BE2C (cell line): ENCODE measurements around the gene ATR. TPM values are rescaled to one million over a fixed set of nuclear protein-coding genes. Genes with fewer than 3 reads are reported as not detected.

Experiments used
- DNase-seq: peaks from one replicate; pipeline ENCODE4 v3.0.0-alpha.2; 2020
- H3K27me3 ChIP-seq: fragments of 250-450 bp; sonication (Bioruptor Pico); 2 replicates; pipeline ENCODE4 v1.5.1; 2020; ENCODE audit warnings: mild to moderate bottlenecking
- H3K36me3 ChIP-seq: fragments of 250-450 bp; sonication (Bioruptor Pico); 2 replicates; pipeline ENCODE4 v1.5.1; 2020; ENCODE audit warnings: mild to moderate bottlenecking
- H3K4me1 ChIP-seq: fragments of 250-450 bp; sonication (Bioruptor Pico); 2 replicates; pipeline ENCODE4 v1.5.1; 2020
- H3K4me3 ChIP-seq: 2 replicates; pipeline ENCODE4 v1.5.1; 2011; ENCODE audit warnings: low read depth, low read length
- H3K9me3 ChIP-seq: fragments of 250-450 bp; sonication (Bioruptor Pico); 2 replicates; pipeline ENCODE4 v1.5.1; 2020
- polyA plus RNA-seq: library from polyadenylated mRNA; unstranded; fragments of >200 nt; gene quantifications from one replicate; pipeline ENCODE4 v1.2.1, GENCODE V29; 2012; ENCODE audit warnings: low read depth, missing spikeins; ENCODE audit not compliant: insufficient read length, insufficient read depth
- TF ChIP-seq, protein P1 (sequence below): IDR thresholded peaks from 2 replicates; pipeline ENCODE4 v1.5.1; 2012; ENCODE audit warnings: mild to moderate bottlenecking, low read depth, low read length

The ATR gene
- polyA plus RNA-seq: 36.4 TPM

DNA sequence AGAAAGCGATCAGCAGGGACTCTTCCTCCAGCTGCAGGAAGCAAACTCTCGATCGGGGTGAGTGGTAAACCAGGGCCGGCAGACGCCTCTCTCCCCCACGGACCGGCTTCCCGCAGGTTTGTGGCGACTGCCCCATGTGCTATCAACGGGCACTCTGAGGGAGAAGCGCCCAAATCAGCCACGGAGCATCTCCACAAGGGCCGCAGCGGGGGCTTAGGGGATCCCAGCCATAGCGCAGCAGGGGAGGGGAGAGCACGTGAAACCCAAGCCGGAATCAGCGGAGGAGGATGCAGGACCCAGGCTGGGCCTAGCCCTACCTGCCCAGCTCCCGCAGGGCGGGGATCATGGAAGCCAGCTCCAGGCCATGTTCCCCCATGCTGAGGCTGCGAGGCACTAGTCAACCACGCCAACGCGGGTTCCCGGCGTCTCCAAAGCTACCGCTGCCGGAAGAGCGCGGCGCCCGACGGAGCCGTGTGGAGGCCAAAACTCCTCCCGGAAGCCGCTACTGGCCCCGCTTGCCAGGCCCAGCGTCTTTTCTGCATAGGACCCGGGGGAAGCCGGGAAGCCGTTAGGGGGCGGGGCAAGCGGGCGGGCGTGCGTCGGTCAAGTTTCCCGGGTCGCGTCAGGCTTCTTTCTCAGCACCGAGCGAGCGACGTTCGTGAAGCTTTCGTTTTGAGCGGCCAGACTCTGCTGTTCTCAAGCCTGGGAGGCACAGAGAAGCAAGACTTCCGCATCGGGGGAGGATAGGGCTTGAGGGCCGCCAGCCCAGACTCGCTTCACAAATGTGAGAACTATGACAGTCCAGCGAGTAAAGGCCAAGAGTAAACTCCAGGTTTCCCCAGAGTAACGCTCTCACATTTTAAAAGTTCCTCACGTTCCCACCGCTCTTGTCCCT lies at the start of gene ATR:
ATR (minus strand) TSS at position 405 of the 895 bp plus-strand sequence; CDS start at position 376, 29 bp downstream.
- TF ChIP-seq, protein P1, sequence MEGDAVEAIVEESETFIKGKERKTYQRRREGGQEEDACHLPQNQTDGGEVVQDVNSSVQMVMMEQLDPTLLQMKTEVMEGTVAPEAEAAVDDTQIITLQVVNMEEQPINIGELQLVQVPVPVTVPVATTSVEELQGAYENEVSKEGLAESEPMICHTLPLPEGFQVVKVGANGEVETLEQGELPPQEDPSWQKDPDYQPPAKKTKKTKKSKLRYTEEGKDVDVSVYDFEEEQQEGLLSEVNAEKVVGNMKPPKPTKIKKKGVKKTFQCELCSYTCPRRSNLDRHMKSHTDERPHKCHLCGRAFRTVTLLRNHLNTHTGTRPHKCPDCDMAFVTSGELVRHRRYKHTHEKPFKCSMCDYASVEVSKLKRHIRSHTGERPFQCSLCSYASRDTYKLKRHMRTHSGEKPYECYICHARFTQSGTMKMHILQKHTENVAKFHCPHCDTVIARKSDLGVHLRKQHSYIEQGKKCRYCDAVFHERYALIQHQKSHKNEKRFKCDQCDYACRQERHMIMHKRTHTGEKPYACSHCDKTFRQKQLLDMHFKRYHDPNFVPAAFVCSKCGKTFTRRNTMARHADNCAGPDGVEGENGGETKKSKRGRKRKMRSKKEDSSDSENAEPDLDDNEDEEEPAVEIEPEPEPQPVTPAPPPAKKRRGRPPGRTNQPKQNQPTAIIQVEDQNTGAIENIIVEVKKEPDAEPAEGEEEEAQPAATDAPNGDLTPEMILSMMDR: 0 out of 2 replicates have a peak, but pooled peaks have one; percentile 1
- Histone ChIP-seq H3K4me3 (peak within 1 kb of the TSS; percentile 97), H3K9me3 (no peaks in the 10 kb centered on the region), H3K36me3 (peaks cover 2% of the 10 kb centered on the region; the same call in 1 of the 2 replicates), H3K27me3 (no peaks in the 10 kb centered on the region), H3K4me1 (no peaks in the 10 kb centered on the region; the same call in 1 of the 2 replicates)
- peak; percentile 98 for DNase-seq

DNA sequence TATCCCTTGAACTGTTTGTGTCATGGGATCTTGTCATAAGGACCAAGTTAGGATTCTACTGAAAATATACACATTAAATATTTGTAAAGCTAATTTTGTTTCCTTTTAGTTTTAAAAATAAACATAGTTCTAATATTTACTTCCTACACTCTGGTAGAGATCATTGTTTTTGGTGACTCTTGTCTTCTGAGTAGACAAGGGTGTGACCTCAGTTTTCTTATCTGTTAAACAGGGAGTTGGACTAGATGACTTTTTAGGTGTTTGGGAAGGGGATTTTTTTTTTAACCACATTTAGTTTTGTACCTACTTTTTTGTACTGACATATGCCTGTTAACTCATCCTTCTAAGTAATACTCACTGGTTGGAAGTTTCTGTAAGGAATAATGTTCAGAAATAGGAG lies 48.4 kb upstream of the ATR start:
- Histone ChIP-seq H3K4me3 (no peak overlapping the region), H3K36me3 (no peaks in the 10 kb centered on the region), H3K27me3 (no peaks in the 10 kb centered on the region), H3K9me3 (no peaks in the 10 kb centered on the region), H3K4me1 (no peaks in the 10 kb centered on the region)
- DNase-seq: no peak
- TF ChIP-seq, protein P1: no peak

DNA sequence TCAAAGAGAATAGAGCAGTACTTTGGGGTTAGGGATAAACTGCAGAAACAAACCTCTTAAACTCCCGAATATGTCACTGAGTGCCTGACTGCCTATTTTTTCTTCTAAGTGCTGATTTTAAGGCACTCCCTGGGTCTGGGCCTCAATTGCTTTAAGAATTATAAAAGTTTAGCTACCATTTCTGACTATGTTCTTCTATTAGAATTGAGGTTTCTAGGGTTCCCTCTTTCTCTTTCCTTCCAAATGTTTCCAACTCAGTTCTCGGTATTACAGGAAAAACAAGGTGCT lies 46.6 kb upstream of the ATR start:
- no peaks in the 10 kb centered on the region for H3K9me3 ChIP-seq
- no peaks in the 10 kb centered on the region for H3K36me3 ChIP-seq
- DNase-seq: no peak
- H3K27me3 ChIP-seq: no peaks in the 10 kb centered on the region
- TF ChIP-seq, protein P1: no peak
- no peak overlapping the region for H3K4me3 ChIP-seq
- H3K4me1 ChIP-seq: no peaks in the 10 kb centered on the region

DNA sequence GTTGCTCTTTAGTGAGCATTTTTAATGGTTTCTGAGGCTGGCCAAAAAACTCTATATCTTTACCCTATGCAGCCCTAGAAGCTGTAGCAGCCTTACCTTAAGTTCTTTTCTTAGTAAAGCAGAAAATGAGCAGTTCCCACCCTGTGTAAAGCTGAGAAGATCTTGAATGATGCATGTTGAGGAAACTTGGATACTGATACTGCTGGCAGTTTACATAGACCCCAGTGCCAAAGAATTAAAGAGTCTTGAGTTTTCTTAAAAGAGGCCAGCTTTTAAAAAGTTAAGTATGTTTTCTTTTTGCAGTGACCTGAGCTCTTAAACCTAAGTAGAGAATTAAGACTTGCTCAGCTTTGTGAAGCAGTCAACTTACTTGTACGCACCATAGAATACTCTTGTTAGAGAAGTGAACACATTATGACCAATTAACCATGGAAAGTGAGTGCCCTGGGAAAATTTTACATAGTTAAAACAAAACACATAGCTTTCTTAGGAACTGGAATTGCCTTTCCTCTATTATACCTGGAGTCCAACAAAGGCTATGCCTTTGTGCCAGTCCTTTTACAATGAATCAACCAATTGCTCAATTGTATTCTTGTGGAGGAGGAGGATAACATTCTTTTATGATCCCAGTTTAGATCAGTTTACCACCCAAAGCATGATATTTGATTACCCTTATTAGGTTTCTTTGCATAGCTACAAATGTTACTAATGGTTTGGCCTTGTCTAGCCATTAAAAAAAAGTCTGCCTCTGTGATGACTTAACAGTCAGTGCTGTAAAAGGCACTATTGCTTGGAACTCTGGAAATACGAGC lies 46.0 kb upstream of the ATR start:
- no peaks in the 10 kb centered on the region for H3K9me3 ChIP-seq
- H3K4me3 ChIP-seq: no peak overlapping the region
- H3K27me3 ChIP-seq: no peaks in the 10 kb centered on the region
- H3K4me1 ChIP-seq: no peaks in the 10 kb centered on the region
- TF ChIP-seq, protein P1: no peak
- H3K36me3 ChIP-seq: no peaks in the 10 kb centered on the region
- DNase-seq: no peak

DNA sequence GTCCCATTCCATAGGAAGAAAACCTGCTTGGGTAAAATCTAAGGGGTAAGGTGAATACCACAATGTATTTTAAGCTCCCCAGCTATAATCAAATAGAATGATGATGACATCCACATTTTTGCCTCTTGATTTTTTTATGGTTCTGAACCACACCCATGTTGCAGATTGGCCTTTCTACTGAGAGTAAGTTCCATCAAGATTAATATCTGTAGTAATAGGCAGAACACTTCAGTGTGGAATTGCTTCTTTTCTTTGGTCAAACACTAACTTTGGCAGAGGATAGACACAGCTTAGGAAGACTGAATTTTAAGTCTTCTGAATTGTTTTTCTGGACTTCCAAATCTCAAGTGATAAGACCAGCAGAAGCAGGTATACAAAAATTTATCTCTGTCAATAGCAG lies 44.7 kb upstream of the ATR start:
- Histone ChIP-seq H3K36me3 (no peaks in the 10 kb centered on the region), H3K9me3 (no peaks in the 10 kb centered on the region), H3K4me3 (no peak overlapping the region), H3K4me1 (no peaks in the 10 kb centered on the region), H3K27me3 (no peaks in the 10 kb centered on the region)
- DNase-seq: no peak
- TF ChIP-seq, protein P1: no peak
